CD4-positive, alpha-beta T cell treated with Interleukin-2 at 100 ng/mL for 4 hours (primary cell): ENCODE measurements around the gene NPY.

ENCODE experiments used
- DNase-seq: peaks from one replicate; pipeline ENCODE4 v3.0.0-alpha.2; 2020; ENCODE audit warnings: low spot score

The NPY gene

GRCh38 chr7:24316340-24316739, 32.4 kb downstream of the NPY start:
- no peak for DNase-seq

GRCh38 chr7:24318326-24318725, 34.3 kb downstream of the NPY start:
- no peak for DNase-seq

- DNase-seq: no peak
Observed at GRCh38 chr7:24319209-24319608, 35.2 kb downstream of the NPY start.

- no peak for DNase-seq
Observed at GRCh38 chr7:24323961-24324480, 40.0 kb downstream of the NPY start.

GRCh38 chr7:24325708-24326107, 41.7 kb downstream of the NPY start:
- no peak for DNase-seq

GRCh38 chr7:24328050-24328449, 44.1 kb downstream of the NPY start:
- DNase-seq: no peak

- no peak for DNase-seq
Observed at GRCh38 chr7:24328894-24329293, 44.9 kb downstream of the NPY start.

GRCh38 chr7:24334012-24334411, 50.0 kb downstream of the NPY start:
- no peak for DNase-seq

- no peak for DNase-seq
Observed at GRCh38 chr7:24334627-24335026, 50.6 kb downstream of the NPY start.

GRCh38 chr7:24336461-24336860, 52.5 kb downstream of the NPY start:
- no peak for DNase-seq

GRCh38 chr7:24337180-24337579, 53.2 kb downstream of the NPY start:
- DNase-seq: no peak

- DNase-seq: no peak
Observed at GRCh38 chr7:24339575-24339974, 55.6 kb downstream of the NPY start.

GRCh38 chr7:24340727-24341126, 56.7 kb downstream of the NPY start:
- no peak for DNase-seq
